Ovary (tissue), 9 donors: ENCODE measurements around the gene EIF3L. TPM values are rescaled to one million over a fixed set of nuclear protein-coding genes. Genes with fewer than 3 reads are reported as not detected.
A peak's percentile ranks its signal among the peaks of the same experiment; 100 is the strongest.

Source experiments
- DNase-seq, 5 donors: peaks; one replicate each; pipeline ENCODE4 v3.0.0-alpha.2; 2019 to 2020
- H3K27ac ChIP-seq, 2 donors: fragments of 200-600 bp; one replicate each; pipeline versions ENCODE4 v1.5.1 to v1.8.0; 2019 to 2022
- H3K27me3 ChIP-seq: fragments of 200-600 bp; one replicate; pipeline ENCODE4 v1.8.0; 2022
- H3K36me3 ChIP-seq: fragments of 200-600 bp; sonication (generic); one replicate; pipeline ENCODE4 v1.5.1; 2019
- H3K4me1 ChIP-seq: one replicate; pipeline ENCODE4 v1.8.1; 2013; ENCODE audit warnings: mild to moderate bottlenecking, moderate library complexity; ENCODE audit not compliant: insufficient read depth
- H3K4me3 ChIP-seq: fragments of 200-600 bp; sonication (generic); one replicate; pipeline ENCODE4 v1.5.1; 2017
- H3K9me3 ChIP-seq, 2 donors: fragments of 200-600 bp in 1 of 2; sonication (generic) in 1 of 2; one replicate each; pipeline versions ENCODE4 v1.5.1 to v1.8.1; 2013 to 2019; ENCODE audit warnings: mild to moderate bottlenecking in 1 of 2, moderate library complexity in 1 of 2
- EP300 ChIP-seq: sonication (generic); formaldehyde crosslinking; IDR thresholded peaks from one replicate; pipeline ENCODE4 v1.6.1; 2017; ENCODE audit warnings: antibody characterized with exemption
- POLR2A ChIP-seq: fragments of 450-650 bp; IDR thresholded peaks from one replicate; pipeline ENCODE4 v1.6.1; 2017; ENCODE audit warnings: antibody characterized with exemption, mild to moderate bottlenecking, moderate library complexity
- WGBS, 3 donors: extraction: QIAGEN DNeasy Blood & Tissue Kit in 1 of 3; methylation state at CpG; one replicate each; pipeline versions ENCODE4 v1.1.5 to v1.1.7; 2013 to 2017; 5-methylcytosine and 5-hydroxymethylcytosine counted together
- intact Hi-C, 4 donors: fragments of 100-400 bp; cut with DNase I; formaldehyde crosslinking; loops; one replicate each; pipeline versions ENCODE4 v1.11.0 to v1.15.1; 2022 to 2023
- microRNA counts: library from miRNA; unstranded; fragments of <30 nt; microRNA quantifications from one replicate; lab custom pipeline; 2016
- microRNA-seq, 3 donors: library from miRNA; unstranded; fragments of <30 nt; microRNA quantifications; one replicate each; pipeline versions ENCODE4 to v1.2.0, GENCODE V29; 2019 to 2020
- polyA plus RNA-seq, 2 donors: library from polyadenylated mRNA; stranded (reverse); fragments of 200-250 nt in 1 of 2; fragments of 350-450 nt in 1 of 2; fragmentation: Illumina TruSeq in 1 of 2; extraction: RNeasy Lipid Tissue Mini Kit (QIAGEN cat#74804) in 1 of 2; gene quantifications; one replicate each; pipeline ENCODE4 v1.2.3, GENCODE V29; 2013 to 2014
- small RNA-seq: library from RNA; depleted of rRNA; stranded (forward); fragments of <200 nt; gene quantifications from one replicate; pipeline ENCODE3, GENCODE V24; 2016
- total RNA-seq, 7 donors: library from RNA; depleted of rRNA in 2 of 7; stranded (reverse); fragments of >200 nt in 2 of 7; fragmentation: NEBNext Ultra II Directional in 3 of 7; extraction: Animal tissue kit (Norgen Biotek cat#: 25700) in 3 of 7; gene quantifications; one replicate each; pipeline versions ENCODE4 v1.1.0 to v1.2.4, GENCODE V29; 2016 to 2023
- TF ChIP-seq, protein P1 (sequence below), 3 donors: fragments of 450-650 bp in 2 of 3; fragments of 200-600 bp in 1 of 3; IDR thresholded peaks; one replicate each; pipeline versions ENCODE4 v1.5.1 to v1.8.0; 2016 to 2022; ENCODE audit warnings: antibody characterized with exemption in 3 of 3, mild to moderate bottlenecking in 1 of 3
- donor health status: DM: no; HTN: no; CAD: no; lungs with moderate emphysema.
- donor health status: DM: no; HTN: no; CAD: no.
- donor health status: Bipolar disorder and iron deficiency.
- donor health status: DM: yes; HTN: yes; CAD: no.
- donor health status: DM: no; HTN: no; CAD: no.
- donor health status: DM: yes; HTN: yes; CAD: no.

EIF3L gene
- total and polyA plus RNA-seq, 9 donors = 534 to 1,344 (median 896) TPM

DNA sequence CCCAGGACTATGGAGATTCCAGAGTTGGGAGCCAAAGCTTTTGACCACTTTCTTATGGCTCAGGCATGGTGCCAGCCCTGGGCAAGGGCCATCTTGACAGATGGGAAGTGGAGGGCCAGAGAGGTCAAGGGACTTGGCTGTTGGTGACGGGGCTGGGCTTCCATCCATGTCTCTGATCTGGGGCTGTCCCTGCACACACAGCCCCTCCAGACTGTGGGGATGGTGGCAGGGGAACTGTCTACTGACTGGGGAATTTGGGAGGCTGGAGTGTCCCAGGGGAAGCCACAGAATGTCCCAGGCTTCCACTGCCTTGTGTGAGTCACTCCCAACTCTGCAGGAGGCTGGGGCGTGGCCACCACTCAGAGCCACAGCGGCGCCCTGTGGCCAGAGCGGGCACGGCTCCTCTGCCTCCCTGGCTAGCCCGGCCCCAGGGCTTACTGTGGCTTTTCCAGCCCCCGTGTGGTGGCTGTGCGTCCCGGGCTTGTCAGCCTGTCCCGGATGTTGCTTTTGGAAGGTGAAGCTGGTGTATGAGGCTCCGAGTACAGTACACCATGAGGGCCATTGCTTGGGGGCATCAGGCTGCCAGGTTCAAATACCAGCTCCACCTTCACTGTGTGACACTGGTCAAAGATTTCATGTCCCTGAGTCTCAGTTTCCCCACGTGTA lies 84.6 kb downstream of the EIF3L start:
- no peak overlapping the region for H3K4me3 ChIP-seq
- DNase-seq = peak; percentile 83 to 92 (median 87)
- H3K9me3 ChIP-seq = no peaks in the 10 kb centered on the region
- H3K36me3 ChIP-seq = no peaks in the 10 kb centered on the region
- peak overlapping the region; percentile 41 to 62 for H3K27ac ChIP-seq
- H3K4me1 ChIP-seq = peaks cover 11% of the 10 kb centered on the region
- no peaks in the 10 kb centered on the region for H3K27me3 ChIP-seq
- TF ChIP-seq, protein P1, sequence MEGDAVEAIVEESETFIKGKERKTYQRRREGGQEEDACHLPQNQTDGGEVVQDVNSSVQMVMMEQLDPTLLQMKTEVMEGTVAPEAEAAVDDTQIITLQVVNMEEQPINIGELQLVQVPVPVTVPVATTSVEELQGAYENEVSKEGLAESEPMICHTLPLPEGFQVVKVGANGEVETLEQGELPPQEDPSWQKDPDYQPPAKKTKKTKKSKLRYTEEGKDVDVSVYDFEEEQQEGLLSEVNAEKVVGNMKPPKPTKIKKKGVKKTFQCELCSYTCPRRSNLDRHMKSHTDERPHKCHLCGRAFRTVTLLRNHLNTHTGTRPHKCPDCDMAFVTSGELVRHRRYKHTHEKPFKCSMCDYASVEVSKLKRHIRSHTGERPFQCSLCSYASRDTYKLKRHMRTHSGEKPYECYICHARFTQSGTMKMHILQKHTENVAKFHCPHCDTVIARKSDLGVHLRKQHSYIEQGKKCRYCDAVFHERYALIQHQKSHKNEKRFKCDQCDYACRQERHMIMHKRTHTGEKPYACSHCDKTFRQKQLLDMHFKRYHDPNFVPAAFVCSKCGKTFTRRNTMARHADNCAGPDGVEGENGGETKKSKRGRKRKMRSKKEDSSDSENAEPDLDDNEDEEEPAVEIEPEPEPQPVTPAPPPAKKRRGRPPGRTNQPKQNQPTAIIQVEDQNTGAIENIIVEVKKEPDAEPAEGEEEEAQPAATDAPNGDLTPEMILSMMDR (IDR thresholded peaks at IDR 0.05) = peak; percentile 85 to 94 (median 92)
- TF ChIP-seq POLR2A = no peak
- TF ChIP-seq EP300 = no peak
- 5 to 9% (median 5%) methylated on average over 13 of the region's 13 CpGs for WGBS, 3 donors
- intact Hi-C loops = loop anchor here in 2 of 4 donors (5.0 to 10.0 kb wide), 3 partner anchors 37 to 119 kb away; no protein-coding TSS in a partner anchor

MicroRNAs encoded within 50 kb of the gene (microRNA counts, 767-probe panel; counts per million panel counts)
- microRNA hsa-miR-658 (lab: Ali Mortazavi, UCI) (530 counts per million, percentile 78 among the panel's probes with 10 or more counts), microRNA hsa-miR-659-3p (lab: Ali Mortazavi, UCI) (530 counts per million, percentile 78 among the panel's probes with 10 or more counts)

Small RNA genes within 50 kb of the gene (microRNA-seq; reads per million reads assigned to microRNA genes)
- 0.16 to 0.71 (median 0.38) reads per million in 3 donors for gene MIR659

Small RNA genes within 50 kb of the gene (small RNA-seq; reads per million reads assigned to genes)
- gene MIR659 = 0.30 reads per million

Other genes with a start within 250 kb of the EIF3L start
- 10 to 100 TPM; 36.8 to 64.7 (median 49.6) TPM for gene GGA1, start 240.6 kb upstream of the EIF3L start, total RNA-seq
- 10 to 100 TPM; 24.1 to 41.9 TPM for gene GGA1, start 240.6 kb upstream of the EIF3L start, polyA plus RNA-seq
- 10 to 100 TPM in 4 of 7 donors, 1 to 10 TPM in 3; 2.0 to 13.3 (median 10.9) TPM for gene SH3BP1, start 209.8 kb upstream of the EIF3L start, total RNA-seq
- gene SH3BP1, start 209.8 kb upstream of the EIF3L start, polyA plus RNA-seq = 1 to 10 TPM; 4.5 to 5.5 TPM
- gene PDXP, start 190.7 kb upstream of the EIF3L start, total RNA-seq = 10 to 100 TPM in 6 of 7 donors, 1 to 10 TPM in 1; 9.1 to 15.9 (median 12.7) TPM
- 10 to 100 TPM in 1 of 2 donors, 1 to 10 TPM in 1; 8.1 to 13.3 TPM for gene PDXP, start 190.7 kb upstream of the EIF3L start, polyA plus RNA-seq
- gene LGALS1, start 173.8 kb upstream of the EIF3L start, total RNA-seq = 1,000 to 10,000 TPM in 5 of 7 donors, 100 to 1,000 TPM in 2; 819 to 1,819 (median 1,125) TPM
- 1,000 to 10,000 TPM in 1 of 2 donors, 100 to 1,000 TPM in 1; 331 to 1,399 TPM for gene LGALS1, start 173.8 kb upstream of the EIF3L start, polyA plus RNA-seq
- gene NOL12, start 163.1 kb upstream of the EIF3L start, total RNA-seq = 10 to 100 TPM; 11.9 to 36.0 (median 20.3) TPM
- 10 to 100 TPM in 1 of 2 donors, 1 to 10 TPM in 1; 7.6 to 19.3 TPM for gene NOL12, start 163.1 kb upstream of the EIF3L start, polyA plus RNA-seq
- gene TRIOBP, start 152.4 kb upstream of the EIF3L start, total RNA-seq = 100 to 1,000 TPM in 2 of 7 donors, 10 to 100 TPM in 5; 54.6 to 175 (median 88.7) TPM
- gene TRIOBP, start 152.4 kb upstream of the EIF3L start, polyA plus RNA-seq = 10 to 100 TPM; 19.5 to 69.5 TPM
- 10 to 100 TPM in 3 of 7 donors, 1 to 10 TPM in 4; 2.3 to 17.7 (median 9.9) TPM for gene GCAT, start 41.5 kb upstream of the EIF3L start, total RNA-seq
- gene GCAT, start 41.5 kb upstream of the EIF3L start, polyA plus RNA-seq = 10 to 100 TPM in 1 of 2 donors, 1 to 10 TPM in 1; 2.6 to 10.6 TPM
- gene GALR3, start 26.0 kb upstream of the EIF3L start, total RNA-seq = not detected
- not detected for gene GALR3, start 26.0 kb upstream of the EIF3L start, polyA plus RNA-seq
- 10 to 100 TPM; 28.5 to 48.6 (median 36.2) TPM for gene ANKRD54, start 5.1 kb upstream of the EIF3L start, total RNA-seq
- 10 to 100 TPM; 14.4 to 24.4 TPM for gene ANKRD54, start 5.1 kb upstream of the EIF3L start, polyA plus RNA-seq
- 10 to 100 TPM in 6 of 7 donors, 1 to 10 TPM in 1; 6.2 to 30.0 (median 23.3) TPM for gene MICALL1, start 56.9 kb downstream of the EIF3L start, total RNA-seq
- 1 to 10 TPM; 7.9 to 9.0 TPM for gene MICALL1, start 56.9 kb downstream of the EIF3L start, polyA plus RNA-seq
- 1 to 10 TPM in 3 of 7 donors, under 1 TPM in 4; 0.28 to 2.6 (median 0.77) TPM for gene C22orf23, start 104.2 kb downstream of the EIF3L start, total RNA-seq
- gene C22orf23, start 104.2 kb downstream of the EIF3L start, polyA plus RNA-seq = under 1 TPM; 0.41 to 0.87 TPM
- 10 to 100 TPM; 54.8 to 87.9 (median 65.2) TPM for gene POLR2F, start 104.3 kb downstream of the EIF3L start, total RNA-seq
- gene POLR2F, start 104.3 kb downstream of the EIF3L start, polyA plus RNA-seq = 100 to 1,000 TPM in 1 of 2 donors, 10 to 100 TPM in 1; 40.3 to 101 TPM
- gene SOX10, start 135.1 kb downstream of the EIF3L start, total RNA-seq = 1 to 10 TPM in 3 of 7 donors, under 1 TPM in 2, not detected in 2; 0.11 to 3.2 (median 1.3) TPM
- 1 to 10 TPM in 1 of 2 donors, under 1 TPM in 1; 0.61 to 1.9 TPM for gene SOX10, start 135.1 kb downstream of the EIF3L start, polyA plus RNA-seq
- gene PICK1, start 208.0 kb downstream of the EIF3L start, total RNA-seq = 10 to 100 TPM; 26.0 to 47.7 (median 35.1) TPM
- gene PICK1, start 208.0 kb downstream of the EIF3L start, polyA plus RNA-seq = 10 to 100 TPM; 18.0 to 33.3 TPM
- gene SLC16A8, start 234.8 kb downstream of the EIF3L start, total RNA-seq = under 1 TPM in 1 of 7 donors, not detected in 6; 0.52 TPM
- under 1 TPM in 1 of 2 donors, not detected in 1; 0.39 TPM for gene SLC16A8, start 234.8 kb downstream of the EIF3L start, polyA plus RNA-seq